Hippocampal formation (tissue), 2 donors: ENCODE measurements around the gene TNFAIP3.

Experiments used
- DNase-seq, 2 donors: peaks; one replicate each; lab custom pipeline; 2025; lab: John Stamatoyannopoulos, UW

The TNFAIP3 gene

GRCh38 chr6:137902699-137903098 is 35.6 kb downstream of the TNFAIP3 start:
- no peak for DNase-seq

GRCh38 chr6:137903274-137903932 is 36.3 kb downstream of the TNFAIP3 start:
- DNase-seq = no peak

GRCh38 chr6:137903933-137904821 is 37.1 kb downstream of the TNFAIP3 start:
- no peak for DNase-seq

- DNase-seq = no peak
Measured at GRCh38 chr6:137904822-137905617, 38.0 kb downstream of the TNFAIP3 start.

GRCh38 chr6:137906020-137906472 is 39.0 kb downstream of the TNFAIP3 start:
- DNase-seq = no peak

- no peak for DNase-seq
Measured at GRCh38 chr6:137907170-137907569, 40.1 kb downstream of the TNFAIP3 start.

GRCh38 chr6:137909533-137909932 is 42.5 kb downstream of the TNFAIP3 start:
- no peak for DNase-seq

- no peak for DNase-seq
Measured at GRCh38 chr6:137910424-137910834, 43.4 kb downstream of the TNFAIP3 start.

GRCh38 chr6:137910843-137911456 is 43.9 kb downstream of the TNFAIP3 start:
- DNase-seq = no peak

- DNase-seq = no peak
Measured at GRCh38 chr6:137911675-137912191, 44.7 kb downstream of the TNFAIP3 start.

- DNase-seq = no peak
Measured at GRCh38 chr6:137912813-137913212, 45.8 kb downstream of the TNFAIP3 start.

- DNase-seq = no peak
Measured at GRCh38 chr6:137913434-137913833, 46.4 kb downstream of the TNFAIP3 start.

GRCh38 chr6:137913996-137914529 is 47.0 kb downstream of the TNFAIP3 start:
- DNase-seq = no peak

GRCh38 chr6:137914530-137915193 is 47.6 kb downstream of the TNFAIP3 start:
- DNase-seq = no peak

- DNase-seq = no peak
Measured at GRCh38 chr6:137915790-137916189, 48.7 kb downstream of the TNFAIP3 start.

- DNase-seq = no peak
Measured at GRCh38 chr6:137917551-137918325, 50.7 kb downstream of the TNFAIP3 start.

GRCh38 chr6:137919502-137919823 is 52.4 kb downstream of the TNFAIP3 start:
- no peak for DNase-seq

- DNase-seq = no peak
Measured at GRCh38 chr6:137919837-137920730, 53.0 kb downstream of the TNFAIP3 start.

GRCh38 chr6:137921823-137922222 is 54.8 kb downstream of the TNFAIP3 start:
- DNase-seq = no peak
